Smooth muscle cell (in vitro differentiated cells): Measurements from ENCODE around the gene CRMP1. TPM values are rescaled to one million over a fixed set of nuclear protein-coding genes. Genes with fewer than 3 reads are reported as not detected.
"Not testable (repeated sequence)": the region's sequence is repeated elsewhere in the genome, so short reads cannot be mapped to it uniquely, and the experiment has no call there.

Source experiments
- DNase-seq: peaks from one replicate; lab custom pipeline; 2025; ENCODE audit not compliant: unreplicated experiment; lab: John Stamatoyannopoulos, UW
- H2AFZ ChIP-seq: fragments of 200-600 bp; sonication (generic); 2 replicates; pipeline ENCODE4 v1.6.0; 2016; ENCODE audit warnings: antibody characterized with exemption, low read depth, mild to moderate bottlenecking
- H3F3A ChIP-seq: fragments of 200-600 bp; sonication (generic); 2 replicates; pipeline ENCODE4 v1.6.0; 2017; ENCODE audit warnings: antibody characterized with exemption, low read depth
- H3K27ac ChIP-seq: fragments of 200-600 bp; sonication (generic); 2 replicates; pipeline ENCODE4 v1.5.1; 2016; ENCODE audit warnings: low read depth, mild to moderate bottlenecking
- H3K27me3 ChIP-seq: fragments of 200-600 bp; sonication (generic); 2 replicates; pipeline ENCODE4 v1.6.1; 2016; ENCODE audit warnings: low read depth, mild to moderate bottlenecking
- H3K36me3 ChIP-seq: fragments of 200-600 bp; sonication (generic); 2 replicates; pipeline ENCODE4 v1.5.1; 2016; ENCODE audit warnings: low read depth
- H3K4me1 ChIP-seq: fragments of 200-600 bp; sonication (generic); 2 replicates; pipeline ENCODE4 v1.5.1; 2016; ENCODE audit warnings: low read depth
- H3K4me2 ChIP-seq: fragments of 200-600 bp; sonication (generic); 2 replicates; pipeline ENCODE4 v1.6.0; 2016; ENCODE audit warnings: mild to moderate bottlenecking
- H3K4me3 ChIP-seq: fragments of 200-600 bp; sonication (generic); 2 replicates; pipeline ENCODE4 v1.5.1; 2016; ENCODE audit warnings: mild to moderate bottlenecking
- H3K79me2 ChIP-seq: fragments of 200-600 bp; sonication (generic); 2 replicates; pipeline ENCODE4 v1.6.0; 2016; ENCODE audit warnings: low read depth, mild to moderate bottlenecking
- H3K9ac ChIP-seq: fragments of 200-600 bp; sonication (generic); 2 replicates; pipeline ENCODE4 v1.6.0; 2016; ENCODE audit warnings: low read depth
- H3K9me3 ChIP-seq: fragments of 200-600 bp; sonication (generic); replicated peaks from 2 replicates; pipeline ENCODE4 v1.5.1; 2016; ENCODE audit warnings: low read depth
- H4K20me1 ChIP-seq: fragments of 200-600 bp; sonication (generic); 2 replicates; pipeline ENCODE4 v1.6.0; 2016; ENCODE audit warnings: low read depth
- WGBS: methylation state at CpG from one replicate; pipeline ENCODE4 v1.1.7; 2016; ENCODE audit warnings: low lambda C conversion rate; 5-methylcytosine and 5-hydroxymethylcytosine counted together
- polyA plus RNA-seq: library from polyadenylated mRNA; unstranded; fragments of >200 nt; fragmentation: Nextera tagmentation; extraction: Ambion mirVana; gene quantifications from 2 replicates; pipeline ENCODE4 v1.2.1, GENCODE V29; 2016
- total RNA-seq: library from RNA; depleted of rRNA; stranded (reverse); fragments of >200 nt; gene quantifications from 2 replicates; pipeline ENCODE4 v1.2.3, GENCODE V29; 2014
- TF ChIP-seq, protein P1 (sequence below): fragments of 200-600 bp; sonication (generic); IDR thresholded peaks from 2 replicates; pipeline ENCODE4 v1.5.1; 2017; ENCODE audit warnings: borderline replicate concordance, mild to moderate bottlenecking, antibody characterized with exemption; ENCODE audit not compliant: insufficient read depth, poor library complexity, severe bottlenecking

Gene CRMP1
- total and polyA plus RNA-seq, 2 experiments from 2014 or later: 12.5 to 18.6 TPM

DNA sequence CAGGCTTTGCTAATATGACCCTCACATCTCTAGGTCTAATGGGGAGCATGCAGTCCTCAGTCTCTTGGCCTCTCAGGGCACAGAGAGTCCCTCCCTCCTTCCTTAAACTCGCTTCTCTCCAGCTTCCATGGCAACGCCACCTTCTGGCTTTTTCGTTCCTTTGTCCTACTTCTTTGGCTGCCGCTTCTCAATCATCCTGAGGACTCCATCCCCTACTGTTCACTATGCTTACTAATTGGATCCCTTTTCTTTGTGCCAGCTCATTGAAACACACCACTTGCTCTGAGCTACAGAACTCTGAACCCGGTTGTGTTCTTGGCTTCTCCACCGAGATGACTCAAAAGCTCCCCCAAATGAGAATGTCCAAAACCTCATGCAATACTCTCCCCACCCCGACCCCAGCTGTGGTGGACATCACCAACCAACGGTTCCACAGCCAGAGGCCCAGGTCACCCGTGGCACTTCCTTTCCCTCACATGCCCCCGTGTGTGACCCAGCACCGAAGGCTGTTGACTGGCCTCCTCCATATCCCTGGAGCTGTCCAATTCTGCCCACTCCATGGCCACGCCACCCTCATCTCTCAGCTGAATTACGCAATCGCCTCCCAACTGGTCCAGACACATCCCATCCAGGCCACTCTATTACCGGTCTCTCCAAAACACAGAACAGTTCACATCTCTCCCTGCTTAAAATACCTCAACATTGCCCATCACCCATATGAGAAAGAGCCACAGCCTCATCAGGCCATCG is 34.7 kb downstream of the CRMP1 start:
- TF ChIP-seq, protein P1, sequence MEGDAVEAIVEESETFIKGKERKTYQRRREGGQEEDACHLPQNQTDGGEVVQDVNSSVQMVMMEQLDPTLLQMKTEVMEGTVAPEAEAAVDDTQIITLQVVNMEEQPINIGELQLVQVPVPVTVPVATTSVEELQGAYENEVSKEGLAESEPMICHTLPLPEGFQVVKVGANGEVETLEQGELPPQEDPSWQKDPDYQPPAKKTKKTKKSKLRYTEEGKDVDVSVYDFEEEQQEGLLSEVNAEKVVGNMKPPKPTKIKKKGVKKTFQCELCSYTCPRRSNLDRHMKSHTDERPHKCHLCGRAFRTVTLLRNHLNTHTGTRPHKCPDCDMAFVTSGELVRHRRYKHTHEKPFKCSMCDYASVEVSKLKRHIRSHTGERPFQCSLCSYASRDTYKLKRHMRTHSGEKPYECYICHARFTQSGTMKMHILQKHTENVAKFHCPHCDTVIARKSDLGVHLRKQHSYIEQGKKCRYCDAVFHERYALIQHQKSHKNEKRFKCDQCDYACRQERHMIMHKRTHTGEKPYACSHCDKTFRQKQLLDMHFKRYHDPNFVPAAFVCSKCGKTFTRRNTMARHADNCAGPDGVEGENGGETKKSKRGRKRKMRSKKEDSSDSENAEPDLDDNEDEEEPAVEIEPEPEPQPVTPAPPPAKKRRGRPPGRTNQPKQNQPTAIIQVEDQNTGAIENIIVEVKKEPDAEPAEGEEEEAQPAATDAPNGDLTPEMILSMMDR: no peak
- Histone ChIP-seq H3K79me2 (no peaks in the 10 kb centered on the region), H3K4me1 (no peaks in the 10 kb centered on the region), H2AFZ (no peak overlapping the region), H3K9ac (no peak overlapping the region), H3K36me3 (no peaks in the 10 kb centered on the region), H4K20me1 (peaks cover 7% of the 10 kb centered on the region), H3K27me3 (no peaks in the 10 kb centered on the region), H3K4me3 (no peak overlapping the region), H3K4me2 (no peak overlapping the region), H3K9me3 (no peaks in the 10 kb centered on the region), H3F3A (no peaks in the 10 kb centered on the region), H3K27ac (no peak overlapping the region)
- WGBS: 99% methylated on average over 16 of the region's 16 CpGs
- no peak for DNase-seq

DNA sequence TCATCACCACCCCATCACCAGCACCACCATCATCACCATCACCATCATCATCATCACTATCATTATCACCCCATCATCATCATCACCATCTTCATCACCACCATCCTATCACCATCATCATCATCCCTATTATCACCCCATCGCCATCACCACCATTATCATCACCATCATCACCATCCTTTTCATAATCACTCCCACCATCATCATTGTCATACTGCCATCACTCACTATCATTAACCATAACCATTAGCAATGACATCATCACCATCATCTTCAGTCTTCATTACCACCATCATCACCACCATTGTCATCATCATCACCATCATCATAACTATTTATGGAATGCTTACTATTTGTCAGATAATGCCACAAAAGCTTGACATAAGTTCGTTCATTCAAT is 35.7 kb downstream of the CRMP1 start:
- H3K9me3 ChIP-seq: no peaks in the 10 kb centered on the region

DNA sequence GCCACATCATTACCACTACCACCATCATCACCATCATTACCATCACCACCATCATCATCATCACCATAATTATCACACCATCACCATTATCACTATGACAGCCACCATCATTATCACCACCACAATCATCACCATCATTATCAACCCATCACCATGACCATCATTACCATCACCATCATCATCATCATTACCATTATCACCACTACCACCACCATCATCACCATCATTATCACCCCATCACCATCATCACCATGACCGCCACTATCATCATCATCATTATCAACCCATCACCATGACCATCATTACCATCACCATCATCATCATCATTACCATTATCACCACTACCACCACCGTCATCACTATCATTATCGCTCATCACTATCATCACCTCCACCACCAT is 36.5 kb downstream of the CRMP1 start:
- H3K9ac ChIP-seq, H3K4me1 ChIP-seq, H3K27ac ChIP-seq, DNase-seq, H3K4me3 ChIP-seq, H2AFZ ChIP-seq, H3F3A ChIP-seq, H3K79me2 ChIP-seq, H3K27me3 ChIP-seq, H3K9me3 ChIP-seq, H3K36me3 ChIP-seq, H3K4me2 ChIP-seq, H4K20me1 ChIP-seq: not testable (repeated sequence)
- WGBS: 95% methylated on average over 3 of the region's 3 CpGs

More for the DNA sequence above, 35.7 kb downstream of the CRMP1 start:
- no peak for DNase-seq
- no peak overlapping the region for H3K4me3 ChIP-seq
- no peaks in the 10 kb centered on the region for H3K27me3 ChIP-seq
- H2AFZ ChIP-seq: no peak overlapping the region
- WGBS: 91% methylated on average over 2 of the region's 2 CpGs
- no peaks in the 10 kb centered on the region for H3F3A ChIP-seq
- no peaks in the 10 kb centered on the region for H3K79me2 ChIP-seq
- no peak overlapping the region for H3K9ac ChIP-seq
- no peak overlapping the region for H3K4me2 ChIP-seq
- no peaks in the 10 kb centered on the region for H3K36me3 ChIP-seq
- no peak overlapping the region for H3K27ac ChIP-seq
- no peaks in the 10 kb centered on the region for H4K20me1 ChIP-seq
- TF ChIP-seq, protein P1: no peak
- H3K4me1 ChIP-seq: no peaks in the 10 kb centered on the region

DNA sequence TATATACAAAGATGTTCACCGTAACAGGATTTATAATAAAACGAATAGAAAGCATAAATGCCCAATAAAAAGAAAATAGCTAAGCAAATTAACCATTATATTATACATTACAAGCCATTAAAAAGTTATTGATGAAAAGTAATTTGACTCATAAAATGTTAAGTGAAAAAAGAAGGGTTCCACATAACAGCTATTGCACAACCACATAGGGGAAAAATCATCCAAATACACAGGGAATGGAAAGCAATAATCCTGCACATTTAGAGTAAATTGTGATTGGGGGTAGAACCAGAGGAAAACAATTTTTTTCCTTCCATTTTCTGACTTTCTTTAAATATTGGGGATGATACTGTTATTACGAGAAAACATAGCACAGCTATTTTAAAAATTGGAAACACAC is 38.0 kb downstream of the CRMP1 start:
- Histone ChIP-seq H3K4me3 (no peak overlapping the region), H3F3A (no peaks in the 10 kb centered on the region), H2AFZ (no peak overlapping the region), H3K27me3 (no peaks in the 10 kb centered on the region), H4K20me1 (no peaks in the 10 kb centered on the region), H3K79me2 (no peaks in the 10 kb centered on the region), H3K4me2 (no peak overlapping the region), H3K4me1 (no peaks in the 10 kb centered on the region), H3K36me3 (no peaks in the 10 kb centered on the region), H3K9me3 (no peaks in the 10 kb centered on the region), H3K27ac (no peak overlapping the region), H3K9ac (no peak overlapping the region)
- WGBS: 94% methylated on average over 3 of the region's 3 CpGs
- TF ChIP-seq, protein P1: no peak
- DNase-seq: no peak
